ENCODE data around the gene IGFBP7. TPM values are rescaled to one million over a fixed set of nuclear protein-coding genes. Genes with fewer than 3 reads are reported as not detected.

The IGFBP7 gene
- polyA plus RNA-seq, 2 of the 4 experiments (the other 2 are of a cell fraction): 133 to 227 TPM

DNA sequence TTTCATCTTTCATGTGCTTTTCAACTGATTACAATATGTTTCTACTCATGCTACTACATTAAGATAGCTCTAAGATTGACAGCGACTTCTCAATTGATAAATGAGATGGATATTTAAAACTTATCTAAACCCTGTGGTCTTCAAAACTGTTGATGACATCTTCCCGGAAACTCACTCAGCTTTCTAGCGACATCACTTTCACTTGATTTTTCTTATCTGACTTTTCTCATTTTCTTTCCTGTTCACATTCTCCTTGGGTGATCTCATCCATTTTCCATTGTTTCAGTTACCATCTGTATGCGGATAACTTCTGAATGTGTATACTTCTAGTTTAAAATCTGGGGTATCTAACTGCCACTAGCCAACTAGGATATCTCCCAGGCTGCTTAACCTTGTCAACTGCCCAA, 128.4 kb downstream of the IGFBP7 start:
- H3K9me3 ChIP-seq: no peaks in the 10 kb centered on the region
- no peak overlapping the region for H3K27ac ChIP-seq
- WGBS (ENCODE audit: missing lambda C conversion rate): 88% methylated on average over 4 of the region's 4 CpGs
- CTCF ChIA-PET: no interaction called here
- POLR2A ChIA-PET: no interaction called here
- H3K4me2 ChIP-seq: peak overlapping the region; percentile 86; the same call in 2 of the 3 replicates
- FAIRE-seq (no peak), DNase-seq (ENCODE audit: low read depth in 1 of 2, low spot score in 1 of 2) (no peak), ATAC-seq (no peak)
- peaks cover 20% of the 10 kb centered on the region for H3K4me1 ChIP-seq
- no peak overlapping the region for H3K4me3 ChIP-seq
- TF ChIP-seq ESRRA (IDR thresholded peaks at IDR 0.05; ENCODE audit: borderline replicate concordance, low read length): no peak
- TF ChIP-seq TFCP2L1 (CRISPR knock-in tag; IDR thresholded peaks at IDR 0.05): no peak
- no peak for TF ChIP-seq FOXS1 (CRISPR knock-in tag; IDR thresholded peaks at IDR 0.05)
- TF ChIP-seq, protein P1, sequence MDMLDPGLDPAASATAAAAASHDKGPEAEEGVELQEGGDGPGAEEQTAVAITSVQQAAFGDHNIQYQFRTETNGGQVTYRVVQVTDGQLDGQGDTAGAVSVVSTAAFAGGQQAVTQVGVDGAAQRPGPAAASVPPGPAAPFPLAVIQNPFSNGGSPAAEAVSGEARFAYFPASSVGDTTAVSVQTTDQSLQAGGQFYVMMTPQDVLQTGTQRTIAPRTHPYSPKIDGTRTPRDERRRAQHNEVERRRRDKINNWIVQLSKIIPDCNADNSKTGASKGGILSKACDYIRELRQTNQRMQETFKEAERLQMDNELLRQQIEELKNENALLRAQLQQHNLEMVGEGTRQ (IDR thresholded peaks at IDR 0.05): no peak
- TF ChIP-seq EP300 (IDR thresholded peaks at IDR 0.05): no peak
- TF ChIP-seq, protein P2, sequence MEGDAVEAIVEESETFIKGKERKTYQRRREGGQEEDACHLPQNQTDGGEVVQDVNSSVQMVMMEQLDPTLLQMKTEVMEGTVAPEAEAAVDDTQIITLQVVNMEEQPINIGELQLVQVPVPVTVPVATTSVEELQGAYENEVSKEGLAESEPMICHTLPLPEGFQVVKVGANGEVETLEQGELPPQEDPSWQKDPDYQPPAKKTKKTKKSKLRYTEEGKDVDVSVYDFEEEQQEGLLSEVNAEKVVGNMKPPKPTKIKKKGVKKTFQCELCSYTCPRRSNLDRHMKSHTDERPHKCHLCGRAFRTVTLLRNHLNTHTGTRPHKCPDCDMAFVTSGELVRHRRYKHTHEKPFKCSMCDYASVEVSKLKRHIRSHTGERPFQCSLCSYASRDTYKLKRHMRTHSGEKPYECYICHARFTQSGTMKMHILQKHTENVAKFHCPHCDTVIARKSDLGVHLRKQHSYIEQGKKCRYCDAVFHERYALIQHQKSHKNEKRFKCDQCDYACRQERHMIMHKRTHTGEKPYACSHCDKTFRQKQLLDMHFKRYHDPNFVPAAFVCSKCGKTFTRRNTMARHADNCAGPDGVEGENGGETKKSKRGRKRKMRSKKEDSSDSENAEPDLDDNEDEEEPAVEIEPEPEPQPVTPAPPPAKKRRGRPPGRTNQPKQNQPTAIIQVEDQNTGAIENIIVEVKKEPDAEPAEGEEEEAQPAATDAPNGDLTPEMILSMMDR (IDR thresholded peaks at IDR 0.05): no peak
- no peak for TF ChIP-seq KDM5A (IDR thresholded peaks at IDR 0.05)
- TF ChIP-seq MAZ (IDR thresholded peaks at IDR 0.05; ENCODE audit: borderline replicate concordance, low read depth, low read length): no peak
- TF ChIP-seq NR3C1 (IDR thresholded peaks at IDR 0.05): no peak
- no peak for TF ChIP-seq KDM1A (IDR thresholded peaks at IDR 0.05; ENCODE audit: low read depth)
- no peak for TF ChIP-seq FOSL2 (IDR thresholded peaks at IDR 0.05)
- no peak for TF ChIP-seq FOSL2 (CRISPR knock-in tag; IDR thresholded peaks at IDR 0.05)
- no peak for TF ChIP-seq RARB (CRISPR knock-in tag; IDR thresholded peaks at IDR 0.05)
- no peak for TF ChIP-seq ZC3H11A (IDR thresholded peaks at IDR 0.05)
- TF ChIP-seq, protein P3, sequence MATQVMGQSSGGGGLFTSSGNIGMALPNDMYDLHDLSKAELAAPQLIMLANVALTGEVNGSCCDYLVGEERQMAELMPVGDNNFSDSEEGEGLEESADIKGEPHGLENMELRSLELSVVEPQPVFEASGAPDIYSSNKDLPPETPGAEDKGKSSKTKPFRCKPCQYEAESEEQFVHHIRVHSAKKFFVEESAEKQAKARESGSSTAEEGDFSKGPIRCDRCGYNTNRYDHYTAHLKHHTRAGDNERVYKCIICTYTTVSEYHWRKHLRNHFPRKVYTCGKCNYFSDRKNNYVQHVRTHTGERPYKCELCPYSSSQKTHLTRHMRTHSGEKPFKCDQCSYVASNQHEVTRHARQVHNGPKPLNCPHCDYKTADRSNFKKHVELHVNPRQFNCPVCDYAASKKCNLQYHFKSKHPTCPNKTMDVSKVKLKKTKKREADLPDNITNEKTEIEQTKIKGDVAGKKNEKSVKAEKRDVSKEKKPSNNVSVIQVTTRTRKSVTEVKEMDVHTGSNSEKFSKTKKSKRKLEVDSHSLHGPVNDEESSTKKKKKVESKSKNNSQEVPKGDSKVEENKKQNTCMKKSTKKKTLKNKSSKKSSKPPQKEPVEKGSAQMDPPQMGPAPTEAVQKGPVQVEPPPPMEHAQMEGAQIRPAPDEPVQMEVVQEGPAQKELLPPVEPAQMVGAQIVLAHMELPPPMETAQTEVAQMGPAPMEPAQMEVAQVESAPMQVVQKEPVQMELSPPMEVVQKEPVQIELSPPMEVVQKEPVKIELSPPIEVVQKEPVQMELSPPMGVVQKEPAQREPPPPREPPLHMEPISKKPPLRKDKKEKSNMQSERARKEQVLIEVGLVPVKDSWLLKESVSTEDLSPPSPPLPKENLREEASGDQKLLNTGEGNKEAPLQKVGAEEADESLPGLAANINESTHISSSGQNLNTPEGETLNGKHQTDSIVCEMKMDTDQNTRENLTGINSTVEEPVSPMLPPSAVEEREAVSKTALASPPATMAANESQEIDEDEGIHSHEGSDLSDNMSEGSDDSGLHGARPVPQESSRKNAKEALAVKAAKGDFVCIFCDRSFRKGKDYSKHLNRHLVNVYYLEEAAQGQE (IDR thresholded peaks at IDR 0.05): no peak
- TF ChIP-seq CBX8 (IDR thresholded peaks at IDR 0.05): no peak
- TF ChIP-seq NFE2L2 (conservative IDR thresholded peaks at IDR 0.05; ENCODE audit: low read length): no peak
- TF ChIP-seq TP53 (CRISPR knock-in tag; IDR thresholded peaks at IDR 0.05): no peak

Small RNA genes within 50 kb of the gene (small RNA-seq; reads per million reads assigned to genes)
- 0 reads per million in 6 experiments for gene RNU6-998P

Other genes starting within 250 kb of the IGFBP7 start
- gene REST, start 202.5 kb downstream of the IGFBP7 start, polyA plus RNA-seq (2011; rRNA removed): 18.4 and 18.6 TPM in 2 replicates
- gene REST, start 202.5 kb downstream of the IGFBP7 start, polyA plus RNA-seq (2017; fragmentation: RNase III; extraction: RNeasy Plus Mini Kit Qiagen cat#74134 plus additional on column Dnase treatment): 7.4 to 8.8 TPM (median 8.2 TPM) in 3 replicates
- gene NOA1, start 132.8 kb downstream of the IGFBP7 start, polyA plus RNA-seq (2011; rRNA removed): 13.8 and 15.0 TPM in 2 replicates
- gene NOA1, start 132.8 kb downstream of the IGFBP7 start, polyA plus RNA-seq (2017; fragmentation: RNase III; extraction: RNeasy Plus Mini Kit Qiagen cat#74134 plus additional on column Dnase treatment): 11.3 to 12.7 TPM (median 12.4 TPM) in 3 replicates
- gene POLR2B, start 131.5 kb downstream of the IGFBP7 start, polyA plus RNA-seq (2011; rRNA removed): 113 and 138 TPM in 2 replicates
- gene POLR2B, start 131.5 kb downstream of the IGFBP7 start, polyA plus RNA-seq (2017; fragmentation: RNase III; extraction: RNeasy Plus Mini Kit Qiagen cat#74134 plus additional on column Dnase treatment): 82.2 to 84.9 TPM (median 83.5 TPM) in 3 replicates